A549 (cell line): ENCODE data around the gene IGF1R. TPM values are rescaled to one million over a fixed set of nuclear protein-coding genes. Genes with fewer than 3 reads are reported as not detected.
A peak's percentile ranks its signal among the peaks of the same experiment; 100 is the strongest.

Experiments used
- ATAC-seq, 2 experiments: fragments of 200-7000 bp in 1 of 2; fragments of >200 bp in 1 of 2; cut with Nextera tagmentation in 1 of 2; cut with Tn5 transposase in 1 of 2; 3 replicates each; pipeline versions ENCODE4 v1.8.0 to v1.9.1; 2018 to 2020; ENCODE audit warnings: mild to moderate bottlenecking in 1 of 2, moderate library complexity in 1 of 2
- CTCF ChIA-PET: fragments of 300-600 bp; sonication (Branson Sonifier 250); formaldehyde crosslinking; extraction: SDS; loops from one replicate; lab custom pipeline; 2021; ENCODE audit warnings: antibody characterized with exemption, inconsistent platforms; lab: Yijun Ruan, JAX
- POLR2A ChIA-PET: fragments of 350-600 bp; formaldehyde crosslinking; extraction: SDS; loops from one replicate; lab custom pipeline; 2021; ENCODE audit warnings: antibody characterized with exemption, inconsistent platforms; lab: Yijun Ruan, JAX
- DNase-seq, 2 experiments: peaks; one replicate each; pipeline versions ENCODE4 v3.0.0 to v3.0.0-alpha.2; 2011 to 2016; ENCODE audit warnings: low read depth in 1 of 2, low spot score in 1 of 2
- FAIRE-seq: peaks from 2 replicates; lab custom pipeline; 2011; peaks lifted over from hg19 to GRCh38; lab: Jason Lieb, UNC
- H3K27ac ChIP-seq, 2 experiments: fragments of >200 bp; sonication (Bioruptor Twin); formaldehyde crosslinking; 3 replicates each; pipeline ENCODE4 v1.5.1; 2016 to 2017
- H3K4me1 ChIP-seq: fragments of >200 bp; sonication (Bioruptor Twin); formaldehyde crosslinking; 3 replicates; pipeline ENCODE4 v1.6.1; 2016
- H3K4me2 ChIP-seq: fragments of >200 bp; sonication (Bioruptor Twin); formaldehyde crosslinking; 3 replicates; pipeline ENCODE4 v1.6.1; 2016
- H3K4me3 ChIP-seq: fragments of >200 bp; sonication (Bioruptor Twin); formaldehyde crosslinking; 3 replicates; pipeline ENCODE4 v1.5.1; 2016
- H3K9me3 ChIP-seq: fragments of >200 bp; sonication (Bioruptor Twin); formaldehyde crosslinking; 3 replicates; pipeline ENCODE4 v1.6.1; 2016
- BCL3 ChIP-seq: fragments of >200 bp; sonication (Bioruptor Twin); formaldehyde crosslinking; IDR thresholded peaks from 3 replicates; pipeline ENCODE4 v1.6.1; 2016
- CEBPB ChIP-seq, 2 experiments: fragments of >200 bp in 1 of 2; sonication (Bioruptor Twin) in 1 of 2; formaldehyde crosslinking in 1 of 2; IDR thresholded peaks; 2 replicates each; pipeline ENCODE4 v1.6.1; 2012 to 2016
- EHMT2 ChIP-seq: fragments of 200-600 bp; sonication (generic); IDR thresholded peaks from 2 replicates; pipeline ENCODE4 v1.6.1; 2016; ENCODE audit warnings: antibody characterized with exemption, low read depth, mild to moderate bottlenecking, moderate library complexity
- ESRRA ChIP-seq: fragments of 150-350 bp; IDR thresholded peaks from 2 replicates; pipeline ENCODE4 v1.6.1; 2014; ENCODE audit warnings: mild to moderate bottlenecking, low read length, borderline replicate concordance
- FOSL2 ChIP-seq, 2 experiments: fragments of 450-650 bp in 1 of 2; fragments of >200 bp in 1 of 2; sonication (Bioruptor Twin) in 1 of 2; formaldehyde crosslinking; IDR thresholded peaks; 2 replicates each; pipeline versions ENCODE4 v1.5.0 to v1.6.1; 2016 to 2020; ENCODE audit warnings: mild to moderate bottlenecking in 1 of 2, moderate library complexity in 1 of 2
- FOXS1 ChIP-seq: fragments of 250-450 bp; sonication (Bioruptor Pico); IDR thresholded peaks from 2 replicates; pipeline ENCODE4 v1.5.0; 2020; ENCODE audit warnings: mild to moderate bottlenecking, moderate library complexity
- HDAC2 ChIP-seq: fragments of 200-600 bp; sonication (generic); IDR thresholded peaks from 2 replicates; pipeline ENCODE4 v1.6.1; 2016
- HEYL ChIP-seq: fragments of 250-450 bp; sonication (Bioruptor Pico); IDR thresholded peaks from 2 replicates; pipeline ENCODE4 v1.8.0; 2021; ENCODE audit warnings: mild to moderate bottlenecking, moderate library complexity
- KDM1A ChIP-seq: fragments of 200-600 bp; sonication (generic); IDR thresholded peaks from 2 replicates; pipeline ENCODE4 v1.6.1; 2016; ENCODE audit warnings: low read depth, mild to moderate bottlenecking
- MAZ ChIP-seq: fragments of 150-350 bp; IDR thresholded peaks from 2 replicates; pipeline ENCODE4 v1.6.1; 2014; ENCODE audit warnings: antibody characterized with exemption, low read depth, low read length, borderline replicate concordance
- MYC ChIP-seq: IDR thresholded peaks from 2 replicates; pipeline ENCODE4 v1.6.1; 2012; ENCODE audit warnings: mild to moderate bottlenecking, inconsistent platforms, low read length, improper control_type of control experiment, borderline replicate concordance
- NPAS2 ChIP-seq: fragments of 250-450 bp; sonication (Bioruptor Pico); IDR thresholded peaks from 2 replicates; pipeline ENCODE4 v1.8.0; 2022; ENCODE audit warnings: mild to moderate bottlenecking, moderate library complexity, borderline replicate concordance
- NR3C1 ChIP-seq: fragments of >200 bp; sonication (Bioruptor Twin); formaldehyde crosslinking; IDR thresholded peaks from 3 replicates; pipeline ENCODE4 v1.6.1; 2017
- PHF8 ChIP-seq: fragments of 200-600 bp; sonication (generic); IDR thresholded peaks from 2 replicates; pipeline ENCODE4 v1.6.1; 2016; ENCODE audit warnings: low read depth, mild to moderate bottlenecking, antibody characterized with exemption, moderate library complexity, borderline replicate concordance
- POLR2A ChIP-seq: IDR thresholded peaks from 2 replicates; pipeline ENCODE4 v1.6.1; 2012; ENCODE audit warnings: mild to moderate bottlenecking, low read length
- POLR2AphosphoS2 ChIP-seq: conservative IDR thresholded peaks from 2 replicates; pipeline ENCODE4 v1.6.1; 2012; ENCODE audit warnings: low read length, improper control_type of control experiment, inconsistent platforms
- RARB ChIP-seq: fragments of 250-450 bp; sonication (Bioruptor Pico); IDR thresholded peaks from 2 replicates; pipeline ENCODE4 v1.8.0; 2021; ENCODE audit warnings: mild to moderate bottlenecking, moderate library complexity
- RCOR1 ChIP-seq: fragments of 150-350 bp; IDR thresholded peaks from 2 replicates; pipeline ENCODE4 v1.6.1; 2014; ENCODE audit warnings: antibody characterized with exemption, low read length, low read depth
- REST ChIP-seq: fragments of 200-600 bp; sonication (generic); IDR thresholded peaks from 2 replicates; pipeline ENCODE4 v1.6.1; 2016; ENCODE audit warnings: antibody characterized with exemption, mild to moderate bottlenecking, moderate library complexity
- SMC3 ChIP-seq: fragments of >200 bp; sonication (Bioruptor Twin); formaldehyde crosslinking; IDR thresholded peaks from 3 replicates; pipeline ENCODE4 v1.6.1; 2018; ENCODE audit warnings: inconsistent platforms
- TP53 ChIP-seq: fragments of 250-450 bp; sonication (Bioruptor Pico); IDR thresholded peaks from 2 replicates; pipeline ENCODE4 v1.5.0; 2021; ENCODE audit warnings: mild to moderate bottlenecking, moderate library complexity
- ZNF302 ChIP-seq: fragments of 250-450 bp; sonication (Bioruptor Pico); IDR thresholded peaks from 2 replicates; pipeline ENCODE4 v1.9.0; 2021; ENCODE audit warnings: inconsistent platforms, mild to moderate bottlenecking, moderate library complexity
- ZSCAN20 ChIP-seq: fragments of 250-450 bp; sonication (Bioruptor Pico); IDR thresholded peaks from 2 replicates; pipeline ENCODE4 v1.8.0; 2022; ENCODE audit warnings: mild to moderate bottlenecking, moderate library complexity
- WGBS: methylation state at CpG from one replicate; pipeline ENCODE4 v1.1.6; 2017; ENCODE audit errors: missing lambda C conversion rate; 5-methylcytosine and 5-hydroxymethylcytosine counted together
- polyA plus RNA-seq, 4 experiments: library from polyadenylated mRNA; depleted of rRNA in 3 of 4; stranded (reverse); fragments of >200 nt; fragmentation: RNase III in 1 of 4; extraction: RNeasy Plus Mini Kit Qiagen cat#74134 plus additional on column Dnase treatment in 1 of 4; gene quantifications; 2 replicates in 3 of 4; 3 replicates in 1 of 4; pipeline ENCODE4 v1.2.3, GENCODE V29; 2011 to 2017

IGF1R gene
- polyA plus RNA-seq, 2 of the 4 experiments (the other 2 are of a cell fraction) = 42.6 to 69.5 TPM

GRCh38 chr15:98755138-98755537, 106.8 kb downstream of the IGF1R start:
- POLR2A ChIA-PET = no interaction called here
- Histone ChIP-seq H3K4me1 (peaks cover 63% of the 10 kb centered on the region), H3K4me2 (peak overlapping the region; percentile 94), H3K27ac (peak overlapping the region; percentile 74 to 82), H3K9me3 (no peaks in the 10 kb centered on the region), H3K4me3 (peak overlapping the region; percentile 37; the same call in 1 of the 3 replicates)
- ATAC-seq (peak; percentile 21 to 41; a peak in 4 of 6 replicates), FAIRE-seq (peak; percentile 73), DNase-seq (peak in 1 of 2 experiments; percentile 31)
- CTCF ChIA-PET = interaction anchor here (0.6 to 2.6 kb wide), 7 partner anchors 11 to 242 kb away, joined by 3 to 8 read pairs (median 4); no protein-coding TSS in a partner anchor
- 21% methylated on average over 7 of the region's 7 CpGs for WGBS
- TF ChIP-seq BCL3 = no peak
- TF ChIP-seq PHF8 = no peak
- no peak for TF ChIP-seq NPAS2 (CRISPR knock-in tag)
- no peak for TF ChIP-seq RCOR1
- TF ChIP-seq FOSL2 (IDR thresholded peaks at IDR 0.05) = no peak
- TF ChIP-seq FOSL2 (CRISPR knock-in tag; IDR thresholded peaks at IDR 0.05) = peak; percentile 75
- TF ChIP-seq EHMT2 = no peak

GRCh38 chr15:98755781-98756180, 107.4 kb downstream of the IGF1R start:
- ATAC-seq (no peak), DNase-seq (no peak), FAIRE-seq (no peak)
- peak overlapping the region; percentile 94 for H3K4me2 ChIP-seq
- 75% methylated on average over 2 of the region's 2 CpGs for WGBS
- no peak overlapping the region; the same call in 2 of the 3 replicates for H3K4me3 ChIP-seq
- POLR2A ChIA-PET = interaction anchor here (0.7 kb wide), 1 partner anchor 364 kb away, joined by 14 read pairs; no protein-coding TSS in a partner anchor
- TF ChIP-seq TP53 (CRISPR knock-in tag) (no peak), REST (no peak), FOSL2 (IDR thresholded peaks at IDR 0.05) (no peak), FOSL2 (CRISPR knock-in tag; IDR thresholded peaks at IDR 0.05) (no peak), HDAC2 (no peak), POLR2AphosphoS2 (no peak), NR3C1 (no peak), RARB (CRISPR knock-in tag) (no peak), EHMT2 (no peak), SMC3 (no peak), HEYL (CRISPR knock-in tag) (no peak), MYC (no peak), ESRRA (no peak), CEBPB (IDR thresholded peaks at IDR 0.05) (no peak), ZNF302 (no peak), POLR2A (no peak), ZSCAN20 (no peak), KDM1A (no peak), FOXS1 (CRISPR knock-in tag) (no peak), MAZ (no peak)
- H3K9me3 ChIP-seq = no peaks in the 10 kb centered on the region
- peak overlapping the region; percentile 74 to 82; a peak in 5 of 6 replicates for H3K27ac ChIP-seq
- peaks cover 70% of the 10 kb centered on the region for H3K4me1 ChIP-seq
- CTCF ChIA-PET = no interaction called here
